ENCODE measurements around the gene C9orf43.
"Not testable (repeated sequence)": the region's sequence is repeated elsewhere in the genome, so short reads cannot be mapped to it uniquely, and the experiment has no call there.

The C9orf43 gene

GRCh38 chr9:113395000-113395861 is 15.3 kb upstream of the C9orf43 start:
- Mint-ChIP-seq H3K9me3 (no peaks in the 10 kb centered on the region), H3K4me3 (no peak overlapping the region), H3K4me1 (peaks cover 21% of the 10 kb centered on the region), H3K36me3 (peaks cover 2% of the 10 kb centered on the region), H3K27ac (no peak overlapping the region), H3K27me3 (no peaks in the 10 kb centered on the region)

- H3K4me3 Mint-ChIP-seq, result no peak overlapping the region
- no peaks in the 10 kb centered on the region for H3K27me3 Mint-ChIP-seq
- peaks cover 29% of the 10 kb centered on the region for H3K4me1 Mint-ChIP-seq
- H3K9me3 Mint-ChIP-seq, result no peaks in the 10 kb centered on the region
- H3K36me3 Mint-ChIP-seq, result peaks cover 2% of the 10 kb centered on the region
- H3K27ac Mint-ChIP-seq, result no peak overlapping the region
Observed at GRCh38 chr9:113397203-113397631, 13.3 kb upstream of the C9orf43 start.

GRCh38 chr9:113398796-113399195 is 11.8 kb upstream of the C9orf43 start:
- Mint-ChIP-seq H3K27ac (no peak overlapping the region), H3K4me1 (peaks cover 29% of the 10 kb centered on the region), H3K9me3 (no peaks in the 10 kb centered on the region), H3K4me3 (peak overlapping the region; percentile 72), H3K36me3 (peaks cover 2% of the 10 kb centered on the region), H3K27me3 (no peaks in the 10 kb centered on the region)

- Mint-ChIP-seq H3K4me3 (peak overlapping the region; percentile 72), H3K27me3 (no peaks in the 10 kb centered on the region), H3K4me1 (peaks cover 29% of the 10 kb centered on the region), H3K9me3 (no peaks in the 10 kb centered on the region), H3K27ac (peak overlapping the region; percentile 55), H3K36me3 (peaks cover 2% of the 10 kb centered on the region)
Observed at GRCh38 chr9:113399646-113400200, 10.8 kb upstream of the C9orf43 start.

- Mint-ChIP-seq H3K9me3 (no peaks in the 10 kb centered on the region), H3K4me1 (peaks cover 24% of the 10 kb centered on the region), H3K4me3 (peak within 1 kb of the TSS; percentile 93), H3K36me3 (no peaks in the 10 kb centered on the region), H3K27ac (peak within 1 kb of the TSS; percentile 36), H3K27me3 (no peaks in the 10 kb centered on the region)
Observed at GRCh38 chr9:113401027-113401792, 9.3 kb upstream of the C9orf43 start, which contains the start of gene ALAD. Gene ALAD, minus strand, starts transcription at chr9:113401284. Its CDS starts 7,725 bp downstream, at chr9:113393559.

- H3K4me1 Mint-ChIP-seq, result peaks cover 43% of the 10 kb centered on the region
- no peak overlapping the region for H3K27ac Mint-ChIP-seq
- no peaks in the 10 kb centered on the region for H3K9me3 Mint-ChIP-seq
- H3K36me3 Mint-ChIP-seq, result peaks cover 10% of the 10 kb centered on the region
- H3K27me3 Mint-ChIP-seq, result no peaks in the 10 kb centered on the region
- H3K4me3 Mint-ChIP-seq, result no peak overlapping the region
Observed at GRCh38 chr9:113403646-113404045, 6.9 kb upstream of the C9orf43 start.

- not testable (repeated sequence) for H3K27me3 Mint-ChIP-seq, H3K27ac Mint-ChIP-seq, H3K4me3 Mint-ChIP-seq, H3K9me3 Mint-ChIP-seq
- Mint-ChIP-seq H3K4me1 (peaks cover 33% of the 10 kb centered on the region), H3K36me3 (peaks cover 16% of the 10 kb centered on the region)
Observed at GRCh38 chr9:113406353-113406752, 4.2 kb upstream of the C9orf43 start.

- Mint-ChIP-seq H3K4me1 (peaks cover 27% of the 10 kb centered on the region), H3K36me3 (peaks cover 16% of the 10 kb centered on the region), H3K27ac (peak overlapping the region; percentile 60), H3K4me3 (peak overlapping the region; percentile 90)
- not testable (repeated sequence) for H3K9me3 Mint-ChIP-seq, H3K27me3 Mint-ChIP-seq
Observed at GRCh38 chr9:113406873-113407511, 3.6 kb upstream of the C9orf43 start.

- Mint-ChIP-seq H3K4me1 (peaks cover 27% of the 10 kb centered on the region), H3K4me3 (peak overlapping the region; percentile 90), H3K27me3 (no peaks in the 10 kb centered on the region), H3K9me3 (no peaks in the 10 kb centered on the region), H3K27ac (peak overlapping the region; percentile 99), H3K36me3 (peaks cover 16% of the 10 kb centered on the region)
Observed at GRCh38 chr9:113409481-113409880, 1.1 kb upstream of the C9orf43 start.

GRCh38 chr9:113409883-113410206 is 702 bp upstream of the C9orf43 start:
- Mint-ChIP-seq H3K27me3 (no peaks in the 10 kb centered on the region), H3K9me3 (no peaks in the 10 kb centered on the region), H3K36me3 (peaks cover 16% of the 10 kb centered on the region)

GRCh38 chr9:113416149-113416721 is 5.7 kb downstream of the C9orf43 start:
- Mint-ChIP-seq H3K9me3 (no peaks in the 10 kb centered on the region), H3K4me3 (no peak overlapping the region), H3K4me1 (no peaks in the 10 kb centered on the region), H3K27ac (no peak overlapping the region), H3K27me3 (no peaks in the 10 kb centered on the region), H3K36me3 (no peaks in the 10 kb centered on the region)

More at GRCh38 chr9:113409883-113410206, 702 bp upstream of the C9orf43 start:
- Mint-ChIP-seq H3K4me3 (peak overlapping the region; percentile 90), H3K27ac (peak overlapping the region; percentile 99), H3K4me1 (peaks cover 27% of the 10 kb centered on the region)

GRCh38 chr9:113417370-113417769 is 6.8 kb downstream of the C9orf43 start:
- H3K27ac Mint-ChIP-seq, result no peak overlapping the region

GRCh38 chr9:113421726-113422125 is 11.2 kb downstream of the C9orf43 start:
- no peak overlapping the region for H3K4me3 Mint-ChIP-seq
- H3K36me3 Mint-ChIP-seq, result no peaks in the 10 kb centered on the region
- no peak overlapping the region for H3K27ac Mint-ChIP-seq
- no peaks in the 10 kb centered on the region for H3K9me3 Mint-ChIP-seq
- H3K4me1 Mint-ChIP-seq, result no peaks in the 10 kb centered on the region
- H3K27me3 Mint-ChIP-seq, result peaks cover 3% of the 10 kb centered on the region

More at GRCh38 chr9:113417370-113417769, 6.8 kb downstream of the C9orf43 start:
- Mint-ChIP-seq H3K36me3 (no peaks in the 10 kb centered on the region), H3K4me3 (no peak overlapping the region), H3K27me3 (no peaks in the 10 kb centered on the region), H3K4me1 (no peaks in the 10 kb centered on the region), H3K9me3 (no peaks in the 10 kb centered on the region)

GRCh38 chr9:113425072-113425471 is 14.5 kb downstream of the C9orf43 start:
- Mint-ChIP-seq H3K27ac (no peak overlapping the region), H3K4me3 (no peak overlapping the region), H3K9me3 (no peaks in the 10 kb centered on the region), H3K27me3 (peaks cover 3% of the 10 kb centered on the region), H3K36me3 (no peaks in the 10 kb centered on the region), H3K4me1 (no peaks in the 10 kb centered on the region)

GRCh38 chr9:113426701-113427100 is 16.2 kb downstream of the C9orf43 start:
- Mint-ChIP-seq H3K4me3 (no peak overlapping the region), H3K27me3 (peaks cover 3% of the 10 kb centered on the region), H3K9me3 (no peaks in the 10 kb centered on the region), H3K36me3 (no peaks in the 10 kb centered on the region), H3K27ac (no peak overlapping the region), H3K4me1 (no peaks in the 10 kb centered on the region)

All from activated naive CD4-positive, alpha-beta T cell treated with anti-CD3 and anti-CD28 coated beads, Interleukin-2, amount 50 U/mL, for 24 hours (primary cell).